Small intestine (tissue), 7 donors: ENCODE data around the gene FREM2. TPM values are rescaled to one million over a fixed set of nuclear protein-coding genes. Genes with fewer than 3 reads are reported as not detected.

ENCODE experiments used
- DNase-seq, 2 donors: peaks; one replicate each; pipeline versions ENCODE4 v3.0.0 to v3.0.0-alpha.2; 2013
- FAIRE-seq: peaks from 2 replicates; lab custom pipeline; 2012; peaks lifted over from hg19 to GRCh38; lab: Jason Lieb, UNC
- H3K27ac ChIP-seq, 3 donors: one replicate each; pipeline ENCODE4 v1.5.1; 2013; ENCODE audit warnings: low read length in 2 of 3, mild to moderate bottlenecking in 2 of 3, control low read depth in 1 of 3, inconsistent platforms in 1 of 3, low read depth in 1 of 3, moderate library complexity in 1 of 3
- H3K27me3 ChIP-seq, 3 donors: one replicate each; pipeline ENCODE4 v1.6.1; 2013; ENCODE audit warnings: low read length in 3 of 3, inconsistent platforms in 1 of 3; ENCODE audit not compliant: control insufficient read depth in 3 of 3, insufficient read depth in 3 of 3
- H3K36me3 ChIP-seq, 3 donors: one replicate each; pipeline ENCODE4 v1.6.1; 2013; ENCODE audit warnings: low read length in 3 of 3, inconsistent platforms in 1 of 3, low read depth in 1 of 3, mild to moderate bottlenecking in 1 of 3, moderate library complexity in 1 of 3; ENCODE audit not compliant: control insufficient read depth in 3 of 3, insufficient read depth in 2 of 3
- H3K4me1 ChIP-seq, 3 donors: one replicate each; pipeline ENCODE4 v1.6.1; 2013; ENCODE audit warnings: low read length in 2 of 3, inconsistent platforms in 1 of 3, low read depth in 1 of 3, mild to moderate bottlenecking in 1 of 3, moderate library complexity in 1 of 3; ENCODE audit not compliant: control insufficient read depth in 3 of 3, insufficient read depth in 2 of 3
- H3K4me3 ChIP-seq, 3 donors: one replicate each; pipeline ENCODE4 v1.5.1; 2013; ENCODE audit warnings: low read length in 3 of 3, control low read depth in 1 of 3, inconsistent platforms in 1 of 3, low read depth in 1 of 3, mild to moderate bottlenecking in 1 of 3, moderate library complexity in 1 of 3
- H3K9me3 ChIP-seq, 2 donors: one replicate each; pipeline ENCODE4 v1.6.1; 2013; ENCODE audit warnings: low read depth in 1 of 2, low read length in 1 of 2; ENCODE audit not compliant: control insufficient read depth in 2 of 2, insufficient read depth in 1 of 2
- WGBS, 3 donors: extraction: QIAGEN DNeasy Blood & Tissue Kit; methylation state at CpG; one replicate each; pipeline ENCODE4 v1.1.7; 2013; 5-methylcytosine and 5-hydroxymethylcytosine counted together
- polyA plus RNA-seq, 4 donors: library from polyadenylated mRNA; stranded (reverse) in 3 of 4; unstranded in 1 of 4; fragments of 200-250 nt in 3 of 4; fragments of 120-200 nt in 1 of 4; gene quantifications; one replicate each; pipeline versions ENCODE4 v1.2.1 to v1.2.3, GENCODE V29; 2013
- donor health status: healthy with polysubstance abuse.
- donor health status: control.
- donor health status: control.
- donor health status: Bipolar disorder and iron deficiency.
- donor health status: healthy.

Gene FREM2
- polyA plus RNA-seq, 4 donors = 0.10 to 9.1 TPM; not detected in 2

- DNase-seq = no peak
- FAIRE-seq = no peak
- H3K27ac ChIP-seq = no peak overlapping the region
Measured at GRCh38 chr13:38804061-38804460, 117.2 kb downstream of the FREM2 start.

GRCh38 chr13:38804536-38804935 lies 117.7 kb downstream of the FREM2 start:
- no peak for FAIRE-seq
- no peaks in the 10 kb centered on the region for H3K27me3 ChIP-seq
- no peaks in the 10 kb centered on the region for H3K36me3 ChIP-seq
- no peak for DNase-seq
- no peak overlapping the region for H3K27ac ChIP-seq
- no peak overlapping the region for H3K4me3 ChIP-seq
- H3K4me1 ChIP-seq = no peaks in the 10 kb centered on the region
- H3K9me3 ChIP-seq = peaks cover 0 to 22% of the 10 kb centered on the region in 2 donors
- WGBS, 3 donors = 70 to 79% (median 71%) methylated on average over 1 of the region's 1 CpG

More at GRCh38 chr13:38804061-38804460, 117.2 kb downstream of the FREM2 start:
- 89 to 91% (median 91%) methylated on average over 2 of the region's 2 CpGs for WGBS, 3 donors
- Histone ChIP-seq H3K9me3 (peaks cover 0 to 22% of the 10 kb centered on the region in 2 donors), H3K36me3 (no peaks in the 10 kb centered on the region), H3K4me3 (no peak overlapping the region), H3K27me3 (no peaks in the 10 kb centered on the region), H3K4me1 (no peaks in the 10 kb centered on the region)

- DNase-seq (no peak), FAIRE-seq (no peak)
- Histone ChIP-seq H3K4me1 (no peaks in the 10 kb centered on the region), H3K27me3 (no peaks in the 10 kb centered on the region), H3K27ac (no peak overlapping the region), H3K4me3 (no peak overlapping the region), H3K9me3 (peaks cover 0 to 3% of the 10 kb centered on the region in 2 donors), H3K36me3 (no peaks in the 10 kb centered on the region)
- 45 to 68% (median 62%) methylated on average over 1 of the region's 1 CpG for WGBS, 3 donors
Measured at GRCh38 chr13:38814331-38814730, 127.5 kb downstream of the FREM2 start.

GRCh38 chr13:38819053-38819452 lies 132.2 kb downstream of the FREM2 start:
- Histone ChIP-seq H3K27me3 (no peaks in the 10 kb centered on the region), H3K9me3 (no peaks in the 10 kb centered on the region), H3K4me1 (no peaks in the 10 kb centered on the region), H3K4me3 (no peak overlapping the region), H3K27ac (no peak overlapping the region), H3K36me3 (no peaks in the 10 kb centered on the region)
- WGBS, 3 donors = 61 to 77% (median 66%) methylated on average over 1 of the region's 1 CpG
- FAIRE-seq = no peak
- no peak for DNase-seq

GRCh38 chr13:38819596-38819995 lies 132.7 kb downstream of the FREM2 start:
- FAIRE-seq = no peak

GRCh38 chr13:38821770-38822551 lies 135.1 kb downstream of the FREM2 start:
- Histone ChIP-seq H3K9me3 (no peaks in the 10 kb centered on the region), H3K4me3 (no peak overlapping the region), H3K36me3 (no peaks in the 10 kb centered on the region), H3K4me1 (no peaks in the 10 kb centered on the region), H3K27ac (no peak overlapping the region), H3K27me3 (no peaks in the 10 kb centered on the region)
- 81 to 85% (median 84%) methylated on average over 8 of the region's 8 CpGs for WGBS, 3 donors
- no peak for DNase-seq
- FAIRE-seq = no peak

More at GRCh38 chr13:38819596-38819995, 132.7 kb downstream of the FREM2 start:
- H3K9me3 ChIP-seq = no peaks in the 10 kb centered on the region
- no peak overlapping the region for H3K4me3 ChIP-seq
- WGBS, 3 donors = 58 to 82% (median 66%) methylated on average over 2 of the region's 2 CpGs
- no peaks in the 10 kb centered on the region for H3K36me3 ChIP-seq
- DNase-seq = no peak
- H3K27me3 ChIP-seq = no peaks in the 10 kb centered on the region
- H3K27ac ChIP-seq = no peak overlapping the region
- no peaks in the 10 kb centered on the region for H3K4me1 ChIP-seq

GRCh38 chr13:38824342-38824741 lies 137.5 kb downstream of the FREM2 start:
- DNase-seq = no peak
- Histone ChIP-seq H3K4me1 (no peaks in the 10 kb centered on the region), H3K27ac (no peak overlapping the region), H3K36me3 (no peaks in the 10 kb centered on the region), H3K27me3 (no peaks in the 10 kb centered on the region), H3K9me3 (no peaks in the 10 kb centered on the region), H3K4me3 (no peak overlapping the region)
- WGBS, 3 donors = 69 to 85% (median 72%) methylated on average over 4 of the region's 4 CpGs
- no peak for FAIRE-seq

- FAIRE-seq = no peak
- H3K4me1 ChIP-seq = no peaks in the 10 kb centered on the region
- no peaks in the 10 kb centered on the region for H3K36me3 ChIP-seq
- no peaks in the 10 kb centered on the region for H3K27me3 ChIP-seq
- no peaks in the 10 kb centered on the region for H3K9me3 ChIP-seq
- H3K4me3 ChIP-seq = no peak overlapping the region
- DNase-seq = no peak
- H3K27ac ChIP-seq = no peak overlapping the region
- whole genome bisulfite sequencing, 3 donors = 67 to 74% (median 70%) methylated on average over 11 of the region's 11 CpGs
Measured at GRCh38 chr13:38826182-38826813, 139.4 kb downstream of the FREM2 start.
